Stomach (tissue), 4 donors: ENCODE measurements around the gene ZNF408.
A peak's percentile ranks its signal among the peaks of the same experiment; 100 is the strongest.

Experiments used
- CTCF ChIP-seq, 7 experiments: fragments of 450-650 bp in 4 of 7; fragments of 200-600 bp in 3 of 7; sonication (generic) in 3 of 7; IDR thresholded peaks; one replicate each; pipeline ENCODE4 v1.5.1; 2016 to 2019; ENCODE audit warnings: antibody characterized with exemption in 7 of 7, control low read depth in 2 of 7, mild to moderate bottlenecking in 1 of 7
- EP300 ChIP-seq: sonication (generic); formaldehyde crosslinking; IDR thresholded peaks from one replicate; pipeline ENCODE4 v1.6.1; 2017; ENCODE audit warnings: antibody characterized with exemption
- POLR2A ChIP-seq, 4 donors: fragments of 450-650 bp; IDR thresholded peaks; one replicate each; pipeline ENCODE4 v1.6.1; 2016; ENCODE audit warnings: antibody characterized with exemption in 4 of 4, control low read depth in 2 of 4, mild to moderate bottlenecking in 1 of 4, moderate library complexity in 1 of 4
- POLR2AphosphoS5 ChIP-seq, 3 donors: sonication (generic); formaldehyde crosslinking; IDR thresholded peaks; one replicate each; pipeline ENCODE4 v1.6.1; 2016; ENCODE audit warnings: antibody characterized with exemption in 3 of 3

DNA sequence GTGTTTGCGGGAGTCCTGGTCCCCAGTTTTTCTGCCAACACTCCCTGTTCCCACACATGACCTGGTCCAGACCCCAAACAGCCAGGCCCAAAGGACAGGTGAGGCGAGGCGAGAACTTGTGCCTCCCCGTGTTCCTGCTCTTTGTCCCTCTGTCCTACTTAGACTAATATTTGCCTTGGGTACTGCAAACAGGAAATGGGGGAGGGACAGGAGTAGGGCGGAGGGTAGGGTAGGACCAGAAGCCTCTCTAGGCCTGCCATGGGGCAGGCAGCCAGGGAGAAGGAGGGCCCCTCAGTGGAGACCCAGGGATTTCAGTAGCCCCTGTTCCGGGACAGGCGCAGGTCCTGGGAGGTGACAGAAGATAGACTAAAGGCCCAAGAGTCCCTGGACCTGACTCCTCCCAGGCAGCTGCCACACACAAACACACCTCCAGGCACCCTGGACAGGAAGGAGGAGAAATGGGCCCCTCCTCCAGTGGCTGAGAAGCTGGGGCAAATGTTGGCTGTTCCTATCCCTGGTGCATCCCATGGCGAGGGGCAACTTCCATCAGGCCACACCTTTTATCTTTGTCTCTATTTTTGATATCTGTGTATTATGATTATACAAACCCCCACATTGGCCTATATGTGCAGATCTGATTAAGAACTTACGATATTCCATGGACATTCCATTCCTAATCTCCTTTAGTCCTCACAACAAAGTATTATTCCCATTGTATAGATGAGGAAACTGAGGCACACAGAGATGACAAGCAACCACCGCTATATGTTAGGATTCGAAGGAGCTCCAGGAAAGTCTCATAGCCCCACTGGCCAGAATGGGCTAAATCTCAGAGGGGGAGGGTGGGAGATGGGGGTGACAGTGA lies 17.6 kb downstream of the ZNF408 start:
- TF ChIP-seq CTCF (IDR thresholded peaks at IDR 0.05) (no peak), POLR2AphosphoS5 (IDR thresholded peaks at IDR 0.05) (peak in 2 of 3 donors; percentile 57 to 80), POLR2A (IDR thresholded peaks at IDR 0.05) (no peak), EP300 (no peak)
